NCI-H1417 (cell line): Measurements from ENCODE around the gene PFKFB4.
A peak's percentile ranks its signal among the peaks of the same experiment; 100 is the strongest.

Source experiments
- DNase-seq, 3 experiments: peaks; one replicate each; lab custom pipeline; 2025; lab: John Stamatoyannopoulos, UW

Gene PFKFB4

GRCh38 chr3:48584836-48585235, 28.2 kb upstream of the PFKFB4 start:
- DNase-seq = no peak

- DNase-seq = no peak
These were observed 25.2 kb upstream of the PFKFB4 start for GRCh38 chr3:48581621-48582481.

GRCh38 chr3:48576647-48577046, 20.0 kb upstream of the PFKFB4 start:
- DNase-seq = no peak

- no peak for DNase-seq
These were observed 18.8 kb upstream of the PFKFB4 start for GRCh38 chr3:48575366-48575765.

- no peak for DNase-seq
These were observed 17.5 kb upstream of the PFKFB4 start for GRCh38 chr3:48573973-48574585.

- DNase-seq = no peak
These were observed 15.9 kb upstream of the PFKFB4 start for GRCh38 chr3:48572517-48572916.

- no peak for DNase-seq
These were observed 15.3 kb upstream of the PFKFB4 start for GRCh38 chr3:48571938-48572337.

GRCh38 chr3:48569808-48570450, 13.3 kb upstream of the PFKFB4 start:
- no peak for DNase-seq

- DNase-seq = no peak
These were observed 12.8 kb upstream of the PFKFB4 start for GRCh38 chr3:48569400-48569799.

GRCh38 chr3:48568476-48568875, 11.9 kb upstream of the PFKFB4 start:
- no peak for DNase-seq

- DNase-seq = no peak
These were observed 10.9 kb upstream of the PFKFB4 start for GRCh38 chr3:48567500-48567899.

- DNase-seq = no peak
These were observed 10.5 kb upstream of the PFKFB4 start for GRCh38 chr3:48567090-48567489.

GRCh38 chr3:48566401-48566760, 9.8 kb upstream of the PFKFB4 start:
- no peak for DNase-seq

- DNase-seq = no peak
These were observed 9.2 kb upstream of the PFKFB4 start for GRCh38 chr3:48565591-48566400.

GRCh38 chr3:48565186-48565585, 8.6 kb upstream of the PFKFB4 start:
- no peak for DNase-seq

- DNase-seq = no peak
These were observed 8.1 kb upstream of the PFKFB4 start for GRCh38 chr3:48564667-48565066.

GRCh38 chr3:48564022-48564421, 7.4 kb upstream of the PFKFB4 start:
- DNase-seq = peak in 1 of 3 experiments; percentile 0

- DNase-seq = peak in 2 of 3 experiments; percentile 0 to 26
These were observed 6.8 kb upstream of the PFKFB4 start, which contains the start of gene UCN2 for GRCh38 chr3:48563382-48563918. Gene UCN2 (minus strand): TSS chr3:48563781. CDS start chr3:48563124, 657 bp downstream.

- no peak for DNase-seq
These were observed 5.9 kb upstream of the PFKFB4 start for GRCh38 chr3:48562367-48563095.

GRCh38 chr3:48561045-48561736, 4.6 kb upstream of the PFKFB4 start:
- DNase-seq = peak in 2 of 3 experiments; percentile 2 to 40
